COR-L47 (cell line): ENCODE data around the gene C3orf20.
A peak's percentile ranks its signal among the peaks of the same experiment; 100 is the strongest.
"Not testable (repeated sequence)": the region's sequence is repeated elsewhere in the genome, so short reads cannot be mapped to it uniquely, and the experiment has no call there.

Source experiments
- DNase-seq: peaks from one replicate; lab custom pipeline; 2025; lab: John Stamatoyannopoulos, UW

Gene C3orf20

GRCh38 chr3:14650193-14650592 lies 24.7 kb upstream of the C3orf20 start:
- DNase-seq = no peak

- DNase-seq = peak; percentile 89
Measured at GRCh38 chr3:14651440-14652251, 23.3 kb upstream of the C3orf20 start, which contains the start of gene CCDC174. Gene CCDC174 (plus strand): TSS chr3:14651762. CDS start chr3:14651837, 75 bp downstream.

- DNase-seq = not testable (repeated sequence)
Measured at GRCh38 chr3:14652360-14652907, 22.5 kb upstream of the C3orf20 start.

GRCh38 chr3:14657579-14657978 lies 17.4 kb upstream of the C3orf20 start:
- no peak for DNase-seq

- DNase-seq = no peak
Measured at GRCh38 chr3:14658978-14659377, 16.0 kb upstream of the C3orf20 start.

GRCh38 chr3:14660942-14661341 lies 14.0 kb upstream of the C3orf20 start:
- DNase-seq = no peak

- no peak for DNase-seq
Measured at GRCh38 chr3:14663396-14664135, 11.4 kb upstream of the C3orf20 start.

- no peak for DNase-seq
Measured at GRCh38 chr3:14664170-14664569, 10.8 kb upstream of the C3orf20 start.

GRCh38 chr3:14672588-14672987 lies 2.4 kb upstream of the C3orf20 start:
- no peak for DNase-seq

- DNase-seq = no peak
Measured at GRCh38 chr3:14676881-14677280, 1.9 kb downstream of the C3orf20 start.

GRCh38 chr3:14678015-14678503 lies 3.1 kb downstream of the C3orf20 start:
- no peak for DNase-seq

GRCh38 chr3:14680115-14680514 lies 5.2 kb downstream of the C3orf20 start:
- DNase-seq = no peak

- no peak for DNase-seq
Measured at GRCh38 chr3:14680716-14681115, 5.8 kb downstream of the C3orf20 start.

- no peak for DNase-seq
Measured at GRCh38 chr3:14684447-14684846, 9.5 kb downstream of the C3orf20 start.

- no peak for DNase-seq
Measured at GRCh38 chr3:14685179-14685578, 10.2 kb downstream of the C3orf20 start.

- no peak for DNase-seq
Measured at GRCh38 chr3:14687360-14687759, 12.4 kb downstream of the C3orf20 start.

GRCh38 chr3:14688525-14688924 lies 13.6 kb downstream of the C3orf20 start:
- DNase-seq = no peak

- DNase-seq = no peak
Measured at GRCh38 chr3:14689247-14689980, 14.5 kb downstream of the C3orf20 start.

GRCh38 chr3:14691239-14691638 lies 16.3 kb downstream of the C3orf20 start:
- no peak for DNase-seq

GRCh38 chr3:14691719-14692118 lies 16.8 kb downstream of the C3orf20 start:
- no peak for DNase-seq

- no peak for DNase-seq
Measured at GRCh38 chr3:14698601-14699244, 23.8 kb downstream of the C3orf20 start.

- no peak for DNase-seq
Measured at GRCh38 chr3:14699643-14700042, 24.7 kb downstream of the C3orf20 start.
